WTC11 (cell line): Measurements from ENCODE around the gene ERVV-1. TPM values are rescaled to one million over a fixed set of nuclear protein-coding genes. Genes with fewer than 3 reads are reported as not detected.

Source experiments
- ATAC-seq: fragments of 200-7000 bp; cut with Tn5 transposase; 2 replicates; pipeline ENCODE4 v1.10.0; 2021; ENCODE audit warnings: mild to moderate bottlenecking, moderate library complexity
- CTCF ChIA-PET: fragments of 300-600 bp; sonication (Branson Sonifier 250); formaldehyde crosslinking; loops from one replicate; lab custom pipeline; 2021; ENCODE audit warnings: antibody characterized with exemption; lab: Charles Lee
- POLR2A ChIA-PET: fragments of 350-600 bp; sonication (Branson Sonifier 250); formaldehyde crosslinking; loops from one replicate; lab custom pipeline; 2021; ENCODE audit warnings: antibody characterized with exemption; lab: Charles Lee
- DNase-seq: peaks from one replicate; pipeline ENCODE4 v3.0.0; 2021; ENCODE audit warnings: low spot score
- H3K27ac Mint-ChIP-seq: 2 replicates; pipeline ENCODE4 v1.8.0; 2021; ENCODE audit warnings: mixed read lengths
- H3K27me3 Mint-ChIP-seq: 2 replicates; pipeline ENCODE4 v1.8.0; 2021; ENCODE audit warnings: low read depth, mild to moderate bottlenecking, moderate library complexity, mixed read lengths
- H3K36me3 Mint-ChIP-seq: 2 replicates; pipeline ENCODE4 v1.8.0; 2021; ENCODE audit warnings: mixed read lengths
- H3K4me1 Mint-ChIP-seq: 2 replicates; pipeline ENCODE4 v1.8.0; 2022; ENCODE audit warnings: mixed read lengths
- H3K4me3 Mint-ChIP-seq: 2 replicates; pipeline ENCODE4 v1.8.0; 2021; ENCODE audit warnings: mild to moderate bottlenecking, moderate library complexity, mixed read lengths
- H3K9me3 Mint-ChIP-seq: 2 replicates; pipeline ENCODE4 v1.8.0; 2021; ENCODE audit warnings: mixed read lengths
- CREB1 ChIP-seq: sonication (generic); formaldehyde crosslinking; IDR thresholded peaks from 2 replicates; pipeline ENCODE4 v1.8.0; 2023; ENCODE audit warnings: mild to moderate bottlenecking, missing genetic modification reagents
- FOXJ3 ChIP-seq: sonication (generic); formaldehyde crosslinking; IDR thresholded peaks from 2 replicates; pipeline ENCODE4 v1.9.0; 2021; ENCODE audit warnings: missing genetic modification reagents, mild to moderate bottlenecking, borderline replicate concordance
- GABPB1 ChIP-seq: sonication (generic); formaldehyde crosslinking; IDR thresholded peaks from 2 replicates; pipeline ENCODE4 v1.8.1; 2023; ENCODE audit warnings: mild to moderate bottlenecking, missing genetic modification reagents
- HMGA2 ChIP-seq: fragments of 250-450 bp; sonication (Bioruptor Pico); IDR thresholded peaks from 2 replicates; pipeline ENCODE4 v1.4.0; 2021; ENCODE audit warnings: mild to moderate bottlenecking, moderate library complexity
- IRF2 ChIP-seq: sonication (generic); formaldehyde crosslinking; IDR thresholded peaks from 2 replicates; pipeline ENCODE4 v1.8.0; 2022; ENCODE audit warnings: low read depth, missing genetic modification reagents, borderline replicate concordance
- JUN ChIP-seq: sonication (generic); formaldehyde crosslinking; IDR thresholded peaks from 2 replicates; pipeline ENCODE4 v1.8.0; 2023; ENCODE audit warnings: mild to moderate bottlenecking, missing genetic modification reagents
- MXD4 ChIP-seq: fragments of 250-450 bp; sonication (Bioruptor Pico); IDR thresholded peaks from 2 replicates; pipeline ENCODE4 v1.8.0; 2021; ENCODE audit warnings: mild to moderate bottlenecking, moderate library complexity, borderline replicate concordance
- NFYB ChIP-seq: sonication (generic); formaldehyde crosslinking; conservative IDR thresholded peaks from 2 replicates; pipeline ENCODE4 v1.8.0; 2022; ENCODE audit warnings: low read depth, missing genetic modification reagents
- RORB ChIP-seq: fragments of 250-450 bp; sonication (Bioruptor Pico); IDR thresholded peaks from 2 replicates; pipeline ENCODE4 v1.9.0; 2021; ENCODE audit warnings: mild to moderate bottlenecking
- TEAD1 ChIP-seq: sonication (generic); formaldehyde crosslinking; IDR thresholded peaks from 2 replicates; pipeline ENCODE4 v1.8.0; 2022; ENCODE audit warnings: mild to moderate bottlenecking, missing genetic modification reagents
- ZNF121 ChIP-seq: sonication (generic); formaldehyde crosslinking; IDR thresholded peaks from 2 replicates; pipeline ENCODE4 v1.8.0; 2023; ENCODE audit warnings: missing genetic modification reagents
- ZNF219 ChIP-seq: sonication (generic); formaldehyde crosslinking; IDR thresholded peaks from 2 replicates; pipeline ENCODE4 v1.8.0; 2023; ENCODE audit warnings: missing genetic modification reagents, mild to moderate bottlenecking, borderline replicate concordance
- ZNF263 ChIP-seq: sonication (generic); formaldehyde crosslinking; IDR thresholded peaks from 2 replicates; pipeline ENCODE4 v1.8.1; 2022; ENCODE audit warnings: low read depth, mild to moderate bottlenecking, moderate library complexity, missing genetic modification reagents
- ZNF423 ChIP-seq: fragments of 250-450 bp; sonication (Bioruptor Pico); IDR thresholded peaks from 2 replicates; pipeline ENCODE4 v2.1.2; 2022; ENCODE audit warnings: mild to moderate bottlenecking, moderate library complexity
- ZNF671 ChIP-seq: fragments of 250-450 bp; sonication (Bioruptor Pico); IDR thresholded peaks from 2 replicates; pipeline ENCODE4 v1.8.0; 2021; ENCODE audit warnings: mild to moderate bottlenecking
- total RNA-seq: library from RNA; stranded (reverse); gene quantifications from 3 replicates; pipeline ENCODE4 v1.2.3, GENCODE V29; 2021
- TF ChIP-seq, protein P1 (sequence below): sonication (generic); formaldehyde crosslinking; conservative IDR thresholded peaks from 2 replicates; pipeline ENCODE4 v1.8.1; 2023; ENCODE audit warnings: mild to moderate bottlenecking, low read depth, missing genetic modification reagents, moderate library complexity
- TF ChIP-seq, protein P2 (sequence below): sonication (generic); formaldehyde crosslinking; IDR thresholded peaks from 2 replicates; pipeline ENCODE4 v1.8.1; 2022; ENCODE audit warnings: low read depth, missing genetic modification reagents, borderline replicate concordance
- TF ChIP-seq, protein P3 (sequence below): sonication (generic); formaldehyde crosslinking; IDR thresholded peaks from 2 replicates; pipeline ENCODE4 v1.8.1; 2023; ENCODE audit warnings: mild to moderate bottlenecking, missing genetic modification reagents
- TF ChIP-seq, protein P4 (sequence below): sonication (generic); formaldehyde crosslinking; IDR thresholded peaks from 2 replicates; pipeline ENCODE4 v1.8.1; 2023; ENCODE audit warnings: mild to moderate bottlenecking, missing genetic modification reagents, moderate library complexity
- TF ChIP-seq, protein P5 (sequence below): sonication (generic); formaldehyde crosslinking; IDR thresholded peaks from 2 replicates; pipeline ENCODE4 v1.8.0; 2022; ENCODE audit warnings: missing genetic modification reagents

The ERVV-1 gene
- total RNA-seq, 1 experiment from 2014 or later: not detected

DNA sequence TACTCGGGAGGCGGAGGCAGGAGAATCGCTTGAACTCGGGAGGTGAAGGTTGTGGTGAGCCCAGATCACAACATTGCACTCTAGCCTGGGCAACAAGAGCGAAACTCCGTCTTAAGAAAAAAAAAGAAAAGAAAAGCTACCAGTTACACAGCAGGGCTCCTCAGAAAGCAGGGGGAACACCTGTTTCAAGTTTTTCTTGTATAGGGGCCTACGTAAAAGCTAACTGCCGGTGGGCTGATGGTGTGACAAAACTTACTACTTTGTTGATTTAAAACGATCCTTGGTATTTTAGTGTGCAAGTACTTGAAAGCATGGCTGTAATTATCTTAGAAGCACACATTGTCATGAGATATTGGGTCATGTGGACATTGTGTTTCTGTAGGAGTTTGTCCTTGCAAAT, 15.7 kb upstream of the ERVV-1 start:
- no peaks in the 10 kb centered on the region for H3K36me3 Mint-ChIP-seq
- peaks cover 15% of the 10 kb centered on the region for H3K4me1 Mint-ChIP-seq
- ChIA-PET POLR2A (interaction anchor here (1.1 to 1.4 kb wide), 2 partner anchors 12 to 35 kb away, joined by 3 to 4 read pairs; partner anchors contain the start of gene ZNF816), CTCF (interaction anchor here (0.9 to 2.9 kb wide), 7 partner anchors 12 to 100 kb away, joined by 3 to 21 read pairs (median 5); partner anchors contain the start of gene ZNF816)
- ATAC-seq: peak; percentile 4; the same call in 1 of the 2 replicates
- DNase-seq: no peak
- peaks cover 91% of the 10 kb centered on the region for H3K27me3 Mint-ChIP-seq
- no peaks in the 10 kb centered on the region for H3K9me3 Mint-ChIP-seq
- H3K27ac Mint-ChIP-seq: peak overlapping the region; percentile 70; the same call in 1 of the 2 replicates
- H3K4me3 Mint-ChIP-seq: peak overlapping the region; percentile 71
- TF ChIP-seq JUN (CRISPR knock-in tag): no peak
- no peak for TF ChIP-seq ZNF671 (CRISPR knock-in tag)
- TF ChIP-seq TEAD1 (CRISPR knock-in tag): no peak
- TF ChIP-seq, protein P1, sequence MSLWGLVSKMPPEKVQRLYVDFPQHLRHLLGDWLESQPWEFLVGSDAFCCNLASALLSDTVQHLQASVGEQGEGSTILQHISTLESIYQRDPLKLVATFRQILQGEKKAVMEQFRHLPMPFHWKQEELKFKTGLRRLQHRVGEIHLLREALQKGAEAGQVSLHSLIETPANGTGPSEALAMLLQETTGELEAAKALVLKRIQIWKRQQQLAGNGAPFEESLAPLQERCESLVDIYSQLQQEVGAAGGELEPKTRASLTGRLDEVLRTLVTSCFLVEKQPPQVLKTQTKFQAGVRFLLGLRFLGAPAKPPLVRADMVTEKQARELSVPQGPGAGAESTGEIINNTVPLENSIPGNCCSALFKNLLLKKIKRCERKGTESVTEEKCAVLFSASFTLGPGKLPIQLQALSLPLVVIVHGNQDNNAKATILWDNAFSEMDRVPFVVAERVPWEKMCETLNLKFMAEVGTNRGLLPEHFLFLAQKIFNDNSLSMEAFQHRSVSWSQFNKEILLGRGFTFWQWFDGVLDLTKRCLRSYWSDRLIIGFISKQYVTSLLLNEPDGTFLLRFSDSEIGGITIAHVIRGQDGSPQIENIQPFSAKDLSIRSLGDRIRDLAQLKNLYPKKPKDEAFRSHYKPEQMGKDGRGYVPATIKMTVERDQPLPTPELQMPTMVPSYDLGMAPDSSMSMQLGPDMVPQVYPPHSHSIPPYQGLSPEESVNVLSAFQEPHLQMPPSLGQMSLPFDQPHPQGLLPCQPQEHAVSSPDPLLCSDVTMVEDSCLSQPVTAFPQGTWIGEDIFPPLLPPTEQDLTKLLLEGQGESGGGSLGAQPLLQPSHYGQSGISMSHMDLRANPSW (CRISPR knock-in tag): no peak
- no peak for TF ChIP-seq NFYB (CRISPR knock-in tag)

DNA sequence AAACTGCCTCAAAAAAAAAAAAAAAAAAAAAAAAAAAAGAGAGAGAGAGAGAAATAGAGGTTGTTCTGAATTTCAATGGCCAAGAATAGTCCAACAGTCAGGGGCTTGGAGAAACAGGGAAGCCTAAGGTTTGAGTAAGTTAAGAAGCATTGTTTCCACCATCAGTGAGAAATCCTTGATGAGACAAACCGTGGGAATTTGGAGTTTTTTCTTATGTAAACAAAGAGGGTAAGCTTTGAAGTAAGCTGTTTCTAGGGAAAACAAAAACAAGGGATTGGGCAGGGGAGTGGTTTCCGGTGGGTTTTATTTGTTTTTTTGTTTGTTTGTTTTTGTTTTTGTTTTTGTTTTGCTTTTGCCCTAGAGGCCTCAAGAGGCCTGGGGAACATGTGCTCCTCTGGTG, 11.2 kb upstream of the ERVV-1 start:
- Mint-ChIP-seq H3K4me1 (peaks cover 14% of the 10 kb centered on the region), H3K27ac (peak overlapping the region; percentile 79; the same call in 1 of the 2 replicates), H3K9me3 (no peaks in the 10 kb centered on the region), H3K4me3 (no peak overlapping the region), H3K36me3 (no peaks in the 10 kb centered on the region), H3K27me3 (peaks cover 60% of the 10 kb centered on the region)
- TF ChIP-seq IRF2 (CRISPR knock-in tag): no peak
- TF ChIP-seq MXD4 (CRISPR knock-in tag): no peak
- TF ChIP-seq, protein P2, sequence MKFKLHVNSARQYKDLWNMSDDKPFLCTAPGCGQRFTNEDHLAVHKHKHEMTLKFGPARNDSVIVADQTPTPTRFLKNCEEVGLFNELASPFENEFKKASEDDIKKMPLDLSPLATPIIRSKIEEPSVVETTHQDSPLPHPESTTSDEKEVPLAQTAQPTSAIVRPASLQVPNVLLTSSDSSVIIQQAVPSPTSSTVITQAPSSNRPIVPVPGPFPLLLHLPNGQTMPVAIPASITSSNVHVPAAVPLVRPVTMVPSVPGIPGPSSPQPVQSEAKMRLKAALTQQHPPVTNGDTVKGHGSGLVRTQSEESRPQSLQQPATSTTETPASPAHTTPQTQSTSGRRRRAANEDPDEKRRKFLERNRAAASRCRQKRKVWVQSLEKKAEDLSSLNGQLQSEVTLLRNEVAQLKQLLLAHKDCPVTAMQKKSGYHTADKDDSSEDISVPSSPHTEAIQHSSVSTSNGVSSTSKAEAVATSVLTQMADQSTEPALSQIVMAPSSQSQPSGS: no peak
- ATAC-seq (no peak), DNase-seq (no peak)
- ChIA-PET CTCF (interaction anchor here (2.9 kb wide), 1 partner anchor 8 kb away, joined by 10 read pairs; no protein-coding TSS in a partner anchor), POLR2A (no interaction called here)

DNA sequence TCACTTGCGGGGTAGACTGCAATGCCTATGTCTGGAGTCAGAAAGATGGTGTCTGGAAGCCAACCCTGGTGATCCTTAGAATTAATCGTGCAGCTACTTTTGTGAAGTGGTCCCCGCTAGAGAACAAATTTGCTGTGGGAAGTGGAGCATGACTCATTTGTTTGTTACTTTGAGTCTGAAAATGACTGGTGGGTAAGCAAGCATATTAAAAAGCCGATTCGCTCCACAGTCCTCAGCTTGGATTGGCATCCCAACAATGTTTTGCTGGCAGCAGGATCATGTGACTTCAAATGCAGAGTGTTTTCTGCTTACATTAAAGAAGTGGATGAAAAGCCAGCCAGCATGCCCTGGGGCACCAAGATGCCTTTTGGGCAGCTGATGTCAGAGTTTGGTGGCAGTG, 9.5 kb upstream of the ERVV-1 start:
- CTCF ChIA-PET: interaction anchor here (1.1 to 2.9 kb wide), 2 partner anchors 10 to 130 kb away, joined by 3 to 10 read pairs; no protein-coding TSS in a partner anchor
- ATAC-seq (no peak), DNase-seq (no peak)
- H3K27me3 Mint-ChIP-seq: peaks cover 49% of the 10 kb centered on the region
- POLR2A ChIA-PET: no interaction called here
- no peak overlapping the region for H3K27ac Mint-ChIP-seq
- no peak overlapping the region for H3K4me3 Mint-ChIP-seq
- no peaks in the 10 kb centered on the region for H3K9me3 Mint-ChIP-seq
- no peaks in the 10 kb centered on the region for H3K36me3 Mint-ChIP-seq
- H3K4me1 Mint-ChIP-seq: peaks cover 10% of the 10 kb centered on the region
- TF ChIP-seq, protein P3, sequence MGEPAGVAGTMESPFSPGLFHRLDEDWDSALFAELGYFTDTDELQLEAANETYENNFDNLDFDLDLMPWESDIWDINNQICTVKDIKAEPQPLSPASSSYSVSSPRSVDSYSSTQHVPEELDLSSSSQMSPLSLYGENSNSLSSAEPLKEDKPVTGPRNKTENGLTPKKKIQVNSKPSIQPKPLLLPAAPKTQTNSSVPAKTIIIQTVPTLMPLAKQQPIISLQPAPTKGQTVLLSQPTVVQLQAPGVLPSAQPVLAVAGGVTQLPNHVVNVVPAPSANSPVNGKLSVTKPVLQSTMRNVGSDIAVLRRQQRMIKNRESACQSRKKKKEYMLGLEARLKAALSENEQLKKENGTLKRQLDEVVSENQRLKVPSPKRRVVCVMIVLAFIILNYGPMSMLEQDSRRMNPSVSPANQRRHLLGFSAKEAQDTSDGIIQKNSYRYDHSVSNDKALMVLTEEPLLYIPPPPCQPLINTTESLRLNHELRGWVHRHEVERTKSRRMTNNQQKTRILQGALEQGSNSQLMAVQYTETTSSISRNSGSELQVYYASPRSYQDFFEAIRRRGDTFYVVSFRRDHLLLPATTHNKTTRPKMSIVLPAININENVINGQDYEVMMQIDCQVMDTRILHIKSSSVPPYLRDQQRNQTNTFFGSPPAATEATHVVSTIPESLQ (CRISPR knock-in tag): no peak
- TF ChIP-seq CREB1 (CRISPR knock-in tag) (no peak), FOXJ3 (CRISPR knock-in tag) (no peak), ZNF263 (CRISPR knock-in tag) (no peak), ZNF121 (CRISPR knock-in tag) (no peak), RORB (no peak), ZNF219 (no peak), NFYB (CRISPR knock-in tag) (no peak), GABPB1 (no peak), HMGA2 (CRISPR knock-in tag) (no peak), ZNF423 (CRISPR knock-in tag) (no peak)
- TF ChIP-seq, protein P4, sequence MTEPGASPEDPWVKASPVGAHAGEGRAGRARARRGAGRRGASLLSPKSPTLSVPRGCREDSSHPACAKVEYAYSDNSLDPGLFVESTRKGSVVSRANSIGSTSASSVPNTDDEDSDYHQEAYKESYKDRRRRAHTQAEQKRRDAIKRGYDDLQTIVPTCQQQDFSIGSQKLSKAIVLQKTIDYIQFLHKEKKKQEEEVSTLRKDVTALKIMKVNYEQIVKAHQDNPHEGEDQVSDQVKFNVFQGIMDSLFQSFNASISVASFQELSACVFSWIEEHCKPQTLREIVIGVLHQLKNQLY (CRISPR knock-in tag): no peak
- TF ChIP-seq, protein P5, sequence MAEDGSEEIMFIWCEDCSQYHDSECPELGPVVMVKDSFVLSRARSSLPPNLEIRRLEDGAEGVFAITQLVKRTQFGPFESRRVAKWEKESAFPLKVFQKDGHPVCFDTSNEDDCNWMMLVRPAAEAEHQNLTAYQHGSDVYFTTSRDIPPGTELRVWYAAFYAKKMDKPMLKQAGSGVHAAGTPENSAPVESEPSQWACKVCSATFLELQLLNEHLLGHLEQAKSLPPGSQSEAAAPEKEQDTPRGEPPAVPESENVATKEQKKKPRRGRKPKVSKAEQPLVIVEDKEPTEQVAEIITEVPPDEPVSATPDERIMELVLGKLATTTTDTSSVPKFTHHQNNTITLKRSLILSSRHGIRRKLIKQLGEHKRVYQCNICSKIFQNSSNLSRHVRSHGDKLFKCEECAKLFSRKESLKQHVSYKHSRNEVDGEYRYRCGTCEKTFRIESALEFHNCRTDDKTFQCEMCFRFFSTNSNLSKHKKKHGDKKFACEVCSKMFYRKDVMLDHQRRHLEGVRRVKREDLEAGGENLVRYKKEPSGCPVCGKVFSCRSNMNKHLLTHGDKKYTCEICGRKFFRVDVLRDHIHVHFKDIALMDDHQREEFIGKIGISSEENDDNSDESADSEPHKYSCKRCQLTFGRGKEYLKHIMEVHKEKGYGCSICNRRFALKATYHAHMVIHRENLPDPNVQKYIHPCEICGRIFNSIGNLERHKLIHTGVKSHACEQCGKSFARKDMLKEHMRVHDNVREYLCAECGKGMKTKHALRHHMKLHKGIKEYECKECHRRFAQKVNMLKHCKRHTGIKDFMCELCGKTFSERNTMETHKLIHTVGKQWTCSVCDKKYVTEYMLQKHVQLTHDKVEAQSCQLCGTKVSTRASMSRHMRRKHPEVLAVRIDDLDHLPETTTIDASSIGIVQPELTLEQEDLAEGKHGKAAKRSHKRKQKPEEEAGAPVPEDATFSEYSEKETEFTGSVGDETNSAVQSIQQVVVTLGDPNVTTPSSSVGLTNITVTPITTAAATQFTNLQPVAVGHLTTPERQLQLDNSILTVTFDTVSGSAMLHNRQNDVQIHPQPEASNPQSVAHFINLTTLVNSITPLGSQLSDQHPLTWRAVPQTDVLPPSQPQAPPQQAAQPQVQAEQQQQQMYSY (CRISPR knock-in tag): no peak
- TF ChIP-seq, protein P2: no peak
